ENCODE data around the gene ABHD15.

ABHD15 gene

GRCh38 chr17:29594519-29595090 is 27.8 kb upstream of the ABHD15 start:
- DNase-seq, result no peak

GRCh38 chr17:29593591-29594518 is 27.0 kb upstream of the ABHD15 start:
- peak in 1 of 2 donors; percentile 51 for DNase-seq

GRCh38 chr17:29592850-29593551 is 26.2 kb upstream of the ABHD15 start, which contains the start of gene ANKRD13B:
ANKRD13B (plus strand) TSS chr17:29593132; CDS start chr17:29593622, 490 bp downstream.
- peak; percentile 59 to 70 for DNase-seq

GRCh38 chr17:29591737-29592608 is 25.1 kb upstream of the ABHD15 start:
- DNase-seq, result peak; percentile 87 to 92

GRCh38 chr17:29591146-29591736 is 24.4 kb upstream of the ABHD15 start:
- DNase-seq, result peak in 1 of 2 donors; percentile 62

- DNase-seq, result no peak
Observed at GRCh38 chr17:29590411-29591145, 23.7 kb upstream of the ABHD15 start.

- peak; percentile 84 to 86 for DNase-seq
Observed at GRCh38 chr17:29589524-29590410, 22.9 kb upstream of the ABHD15 start, which contains the start of gene GIT1. GIT1 (minus strand) TSS chr17:29589648; CDS start chr17:29589378, 270 bp downstream.

GRCh38 chr17:29588562-29589411 is 21.9 kb upstream of the ABHD15 start:
- peak; percentile 60 to 65 for DNase-seq

GRCh38 chr17:29588017-29588561 is 21.3 kb upstream of the ABHD15 start:
- no peak for DNase-seq

GRCh38 chr17:29587591-29587990 is 20.8 kb upstream of the ABHD15 start:
- DNase-seq, result no peak

GRCh38 chr17:29586676-29587469 is 20.0 kb upstream of the ABHD15 start:
- no peak for DNase-seq

- peak in 1 of 2 donors; percentile 29 for DNase-seq
Observed at GRCh38 chr17:29585080-29585751, 18.4 kb upstream of the ABHD15 start.

- DNase-seq, result no peak
Observed at GRCh38 chr17:29584452-29585079, 17.7 kb upstream of the ABHD15 start.

- DNase-seq, result no peak
Observed at GRCh38 chr17:29583324-29584248, 16.7 kb upstream of the ABHD15 start.

- no peak for DNase-seq
Observed at GRCh38 chr17:29582772-29583171, 15.9 kb upstream of the ABHD15 start.
